K562 (cell line): ENCODE measurements around the gene NIPSNAP3A.

Source experiments
- ESRRB ChIP-seq: fragments of 250-450 bp; sonication (Bioruptor Pico); IDR thresholded peaks from 2 replicates; pipeline ENCODE4 v1.5.0; 2020; ENCODE audit warnings: mild to moderate bottlenecking, moderate library complexity, borderline replicate concordance
- EZH2 ChIP-seq: IDR thresholded peaks from 2 replicates; pipeline ENCODE4 v1.6.1; 2012; ENCODE audit warnings: low read depth, mild to moderate bottlenecking, inconsistent platforms, low read length, borderline replicate concordance
- FOXA3 ChIP-seq, 2 experiments: fragments of 450-650 bp in 1 of 2; sonication (generic) in 1 of 2; formaldehyde crosslinking; IDR thresholded peaks in 1 of 2; conservative IDR thresholded peaks in 1 of 2; 2 replicates each; pipeline versions ENCODE4 v1.4.0 to v1.8.0; 2020 to 2022; ENCODE audit warnings: mild to moderate bottlenecking in 2 of 2, missing genetic modification reagents in 1 of 2
- HDAC2 ChIP-seq: fragments of 450-650 bp; IDR thresholded peaks from 2 replicates; pipeline ENCODE4 v1.6.1; 2016; ENCODE audit warnings: mild to moderate bottlenecking
- POLR2A ChIP-seq: fragments of 450-650 bp; conservative IDR thresholded peaks from 2 replicates; pipeline ENCODE4 v1.6.1; 2016
- SMC3 ChIP-seq: conservative IDR thresholded peaks from 2 replicates; pipeline ENCODE4 v1.6.1; 2011; ENCODE audit warnings: low read depth, low read length, improper control_type of control experiment; ENCODE audit not compliant: insufficient read depth
- SP2 ChIP-seq: IDR thresholded peaks from 2 replicates; pipeline ENCODE4 v1.6.1; 2011; ENCODE audit warnings: mild to moderate bottlenecking, low read depth, low read length, moderate library complexity; ENCODE audit not compliant: poor library complexity, severe bottlenecking; ENCODE audit errors: extremely low read depth
- TCF7L2 ChIP-seq: fragments of 150-350 bp; IDR thresholded peaks from 2 replicates; pipeline ENCODE4 v1.6.1; 2016; ENCODE audit warnings: low read depth, mild to moderate bottlenecking, low read length, moderate library complexity
- TSC22D4 ChIP-seq: fragments of 450-650 bp; IDR thresholded peaks from 2 replicates; pipeline ENCODE4 v1.6.1; 2016; ENCODE audit warnings: missing genetic modification characterization, missing biosample characterization, control low read depth
- ZC3H8 ChIP-seq: fragments of 450-650 bp; IDR thresholded peaks from 2 replicates; pipeline ENCODE4 v1.6.1; 2017
- ZNF696 ChIP-seq: fragments of 250-450 bp; sonication (Bioruptor Pico); conservative IDR thresholded peaks from 2 replicates; pipeline ENCODE4 v1.4.0; 2020; ENCODE audit warnings: mild to moderate bottlenecking, moderate library complexity
- TF ChIP-seq, protein P1 (sequence below), 3 experiments: IDR thresholded peaks in 2 of 3; conservative IDR thresholded peaks in 1 of 3; 2 replicates each; pipeline ENCODE4 v1.5.1; 2011 to 2012; ENCODE audit warnings: low read length in 3 of 3, mild to moderate bottlenecking in 3 of 3, control low read depth in 2 of 3, improper control_type of control experiment in 1 of 3, inconsistent platforms in 1 of 3, low read depth in 1 of 3, mixed read lengths in 1 of 3, moderate library complexity in 1 of 3; ENCODE audit not compliant: insufficient read depth in 2 of 3
- TF ChIP-seq, protein P2 (sequence below): sonication (generic); formaldehyde crosslinking; IDR thresholded peaks from 2 replicates; pipeline ENCODE4 v1.9.0; 2022; ENCODE audit warnings: mild to moderate bottlenecking, missing genetic modification reagents
- TF ChIP-seq, protein P3 (sequence below): sonication (generic); formaldehyde crosslinking; IDR thresholded peaks from 2 replicates; pipeline ENCODE4 v1.8.1; 2023; ENCODE audit warnings: mild to moderate bottlenecking, missing genetic modification reagents

DNA sequence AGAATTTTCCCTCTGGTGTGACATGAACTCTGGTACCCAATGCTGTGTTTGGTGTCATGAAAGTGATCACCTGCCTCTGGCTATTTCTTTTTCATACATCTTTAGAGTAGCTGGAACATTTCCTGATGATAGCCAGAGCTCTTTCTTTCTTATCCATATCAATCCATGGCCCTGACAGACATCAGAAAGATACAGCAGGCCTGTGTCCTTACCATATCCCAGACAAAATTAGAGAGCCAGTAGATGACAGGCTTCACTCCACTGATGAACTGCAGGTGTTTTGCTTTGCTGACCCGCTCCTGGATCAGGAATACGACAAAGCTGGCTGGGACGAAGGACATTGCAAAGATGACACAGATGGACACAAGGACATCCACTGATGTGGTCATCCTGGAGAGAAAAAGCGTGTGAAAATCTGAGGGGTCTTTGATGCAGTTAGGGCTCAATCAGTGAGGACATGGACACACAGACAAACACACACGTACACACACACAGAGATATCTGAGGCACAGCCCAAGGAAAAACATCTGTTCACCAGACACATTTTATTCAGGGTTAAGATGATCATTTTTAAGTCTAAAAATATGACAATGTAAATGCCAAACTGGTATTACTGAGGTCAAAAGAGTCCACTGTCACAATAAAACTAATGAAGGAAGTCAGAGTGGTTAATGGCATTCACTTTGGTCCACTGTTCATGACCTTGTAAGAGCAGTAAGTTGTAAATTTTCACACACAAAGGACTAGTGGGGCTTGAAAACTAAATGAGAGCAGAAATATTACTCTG, 50.9 kb downstream of the NIPSNAP3A start:
- TF ChIP-seq HDAC2 (no peak), TSC22D4 (tag) (no peak), FOXA3 (CRISPR knock-in tag; conservative IDR thresholded peaks at IDR 0.05 in 1 of 2, IDR thresholded peaks at IDR 0.05 in 1 of 2) (no peak), SMC3 (no peak), ZNF696 (CRISPR knock-in tag) (no peak), SP2 (no peak), ESRRB (CRISPR knock-in tag) (no peak), POLR2A (no peak), TCF7L2 (no peak), ZC3H8 (no peak), EZH2 (no peak)
- TF ChIP-seq, protein P1, sequence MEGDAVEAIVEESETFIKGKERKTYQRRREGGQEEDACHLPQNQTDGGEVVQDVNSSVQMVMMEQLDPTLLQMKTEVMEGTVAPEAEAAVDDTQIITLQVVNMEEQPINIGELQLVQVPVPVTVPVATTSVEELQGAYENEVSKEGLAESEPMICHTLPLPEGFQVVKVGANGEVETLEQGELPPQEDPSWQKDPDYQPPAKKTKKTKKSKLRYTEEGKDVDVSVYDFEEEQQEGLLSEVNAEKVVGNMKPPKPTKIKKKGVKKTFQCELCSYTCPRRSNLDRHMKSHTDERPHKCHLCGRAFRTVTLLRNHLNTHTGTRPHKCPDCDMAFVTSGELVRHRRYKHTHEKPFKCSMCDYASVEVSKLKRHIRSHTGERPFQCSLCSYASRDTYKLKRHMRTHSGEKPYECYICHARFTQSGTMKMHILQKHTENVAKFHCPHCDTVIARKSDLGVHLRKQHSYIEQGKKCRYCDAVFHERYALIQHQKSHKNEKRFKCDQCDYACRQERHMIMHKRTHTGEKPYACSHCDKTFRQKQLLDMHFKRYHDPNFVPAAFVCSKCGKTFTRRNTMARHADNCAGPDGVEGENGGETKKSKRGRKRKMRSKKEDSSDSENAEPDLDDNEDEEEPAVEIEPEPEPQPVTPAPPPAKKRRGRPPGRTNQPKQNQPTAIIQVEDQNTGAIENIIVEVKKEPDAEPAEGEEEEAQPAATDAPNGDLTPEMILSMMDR (IDR thresholded peaks at IDR 0.05 in 2 of 3, conservative IDR thresholded peaks at IDR 0.05 in 1 of 3; ENCODE audit: insufficient read depth in 2 of 3, low read depth in 1 of 3, low read length in 3 of 3) = no peak
- TF ChIP-seq, protein P2, sequence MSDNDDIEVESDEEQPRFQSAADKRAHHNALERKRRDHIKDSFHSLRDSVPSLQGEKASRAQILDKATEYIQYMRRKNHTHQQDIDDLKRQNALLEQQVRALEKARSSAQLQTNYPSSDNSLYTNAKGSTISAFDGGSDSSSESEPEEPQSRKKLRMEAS (CRISPR knock-in tag) = no peak
- TF ChIP-seq, protein P3, sequence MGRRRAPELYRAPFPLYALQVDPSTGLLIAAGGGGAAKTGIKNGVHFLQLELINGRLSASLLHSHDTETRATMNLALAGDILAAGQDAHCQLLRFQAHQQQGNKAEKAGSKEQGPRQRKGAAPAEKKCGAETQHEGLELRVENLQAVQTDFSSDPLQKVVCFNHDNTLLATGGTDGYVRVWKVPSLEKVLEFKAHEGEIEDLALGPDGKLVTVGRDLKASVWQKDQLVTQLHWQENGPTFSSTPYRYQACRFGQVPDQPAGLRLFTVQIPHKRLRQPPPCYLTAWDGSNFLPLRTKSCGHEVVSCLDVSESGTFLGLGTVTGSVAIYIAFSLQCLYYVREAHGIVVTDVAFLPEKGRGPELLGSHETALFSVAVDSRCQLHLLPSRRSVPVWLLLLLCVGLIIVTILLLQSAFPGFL = no peak
